GM23248 (cell line): Measurements from ENCODE around the gene ZNF749. TPM values are rescaled to one million over a fixed set of nuclear protein-coding genes. Genes with fewer than 3 reads are reported as not detected.

ENCODE experiments used
- DNase-seq: peaks from one replicate; pipeline ENCODE4 v3.0.0-alpha.2; 2015
- H2AFZ ChIP-seq: fragments of 200-600 bp; sonication (generic); 2 replicates; pipeline ENCODE4 v1.6.1; 2016; ENCODE audit warnings: antibody characterized with exemption
- H3F3A ChIP-seq: fragments of 200-600 bp; sonication (generic); 2 replicates; pipeline ENCODE4 v1.6.1; 2016; ENCODE audit warnings: mild to moderate bottlenecking, antibody characterized with exemption, mixed run types; ENCODE audit not compliant: insufficient read depth
- H3K27ac ChIP-seq: fragments of 200-600 bp; sonication (generic); 2 replicates; pipeline ENCODE4 v1.5.1; 2016; ENCODE audit warnings: mild to moderate bottlenecking
- H3K27me3 ChIP-seq: fragments of 200-600 bp; sonication (generic); replicated peaks from 2 replicates; pipeline ENCODE4 v1.6.1; 2016; ENCODE audit warnings: mild to moderate bottlenecking; ENCODE audit not compliant: insufficient read depth
- H3K36me3 ChIP-seq: fragments of 200-600 bp; sonication (generic); 2 replicates; pipeline ENCODE4 v1.6.1; 2016; ENCODE audit warnings: low read depth, mild to moderate bottlenecking
- H3K4me1 ChIP-seq: fragments of 200-600 bp; sonication (generic); 2 replicates; pipeline ENCODE4 v1.6.1; 2016; ENCODE audit warnings: mild to moderate bottlenecking; ENCODE audit not compliant: insufficient read depth
- H3K4me2 ChIP-seq: fragments of 200-600 bp; sonication (generic); one replicate; pipeline ENCODE4 v1.6.1; 2016; ENCODE audit warnings: mild to moderate bottlenecking; ENCODE audit not compliant: unreplicated experiment
- H3K4me3 ChIP-seq: fragments of 200-600 bp; sonication (generic); 2 replicates; pipeline ENCODE4 v1.5.1; 2016; ENCODE audit warnings: mild to moderate bottlenecking
- H3K79me2 ChIP-seq: fragments of 200-600 bp; sonication (generic); 2 replicates; pipeline ENCODE4 v1.6.1; 2016; ENCODE audit warnings: mild to moderate bottlenecking; ENCODE audit not compliant: insufficient read depth
- H3K9ac ChIP-seq: fragments of 200-600 bp; sonication (generic); 2 replicates; pipeline ENCODE4 v1.6.1; 2016; ENCODE audit warnings: mild to moderate bottlenecking
- H3K9me2 ChIP-seq: fragments of 200-600 bp; sonication (generic); 2 replicates; pipeline ENCODE4 v1.6.1; 2016; ENCODE audit warnings: mixed run types, mild to moderate bottlenecking, moderate library complexity; ENCODE audit not compliant: insufficient read depth
- H3K9me3 ChIP-seq: fragments of 200-600 bp; sonication (generic); one replicate; pipeline ENCODE4 v1.6.1; 2017; ENCODE audit warnings: low read depth
- H4K20me1 ChIP-seq: fragments of 200-600 bp; sonication (generic); 2 replicates; pipeline ENCODE4 v1.6.0; 2016; ENCODE audit not compliant: insufficient read depth
- EZH2 ChIP-seq: fragments of 200-600 bp; sonication (generic); IDR thresholded peaks from 2 replicates; pipeline ENCODE4 v1.6.1; 2018; ENCODE audit warnings: antibody characterized with exemption, mild to moderate bottlenecking; ENCODE audit not compliant: insufficient read depth, poor library complexity, severe bottlenecking
- EZH2phosphoT487 ChIP-seq: fragments of 200-600 bp; sonication (generic); IDR thresholded peaks from 2 replicates; pipeline ENCODE4 v1.6.1; 2018; ENCODE audit warnings: antibody characterized with exemption, moderate library complexity, mild to moderate bottlenecking, low read depth; ENCODE audit not compliant: insufficient read depth
- WGBS, 2 experiments: methylation state at CpG; one replicate each; pipeline ENCODE4 v1.1.6; 2015 to 2017; ENCODE audit warnings: low lambda C conversion rate in 2 of 2, low coverage in 1 of 2; ENCODE audit errors: missing lambda C conversion rate in 2 of 2; 5-methylcytosine and 5-hydroxymethylcytosine counted together
- in situ Hi-C: fragments of 300-500 bp; cut with MboI; formaldehyde crosslinking; loops from 2 replicates; pipeline ENCODE4 v1.15.0; 2020
- polyA plus RNA-seq: library from polyadenylated mRNA; unstranded; fragments of >200 nt; fragmentation: Nextera tagmentation; extraction: Ambion mirVana; gene quantifications from 2 replicates; pipeline ENCODE4 v1.2.1, GENCODE V29; 2016
- total RNA-seq: library from RNA; depleted of rRNA; stranded (reverse); fragments of >200 nt; shearing (Covaris generic); gene quantifications from 2 replicates; pipeline ENCODE4 v1.2.3, GENCODE V29; 2014

Gene ZNF749
- total and polyA plus RNA-seq, 2 experiments from 2014 or later: 3.6 to 15.8 TPM

GRCh38 chr19:57398868-57399267 lies 36.3 kb upstream of the ZNF749 start:
- Histone ChIP-seq H3K9ac (no peak overlapping the region), H3K4me1 (no peaks in the 10 kb centered on the region), H3K9me2 (no peaks in the 10 kb centered on the region), H3K27ac (no peak overlapping the region), H3K36me3 (peaks cover 9% of the 10 kb centered on the region; the same call in 1 of the 2 replicates), H3K27me3 (no peaks in the 10 kb centered on the region), H3F3A (no peaks in the 10 kb centered on the region), H3K9me3 (no peaks in the 10 kb centered on the region), H4K20me1 (no peaks in the 10 kb centered on the region), H3K4me3 (no peak overlapping the region), H3K79me2 (peaks cover 58% of the 10 kb centered on the region), H2AFZ (no peak overlapping the region), H3K4me2 (no peak overlapping the region)
- no peak for DNase-seq
- in situ Hi-C loops: no loop called here
- WGBS, 2 experiments: 94 to 96% methylated on average over 5 of the region's 5 CpGs
- no peak for TF ChIP-seq EZH2phosphoT487
- TF ChIP-seq EZH2: no peak

- no peaks in the 10 kb centered on the region for H3K9me2 ChIP-seq
- no peaks in the 10 kb centered on the region for H4K20me1 ChIP-seq
- no peaks in the 10 kb centered on the region for H3F3A ChIP-seq
- in situ Hi-C loops: no loop called here
- TF ChIP-seq EZH2: no peak
- TF ChIP-seq EZH2phosphoT487: no peak
- H3K4me3 ChIP-seq: no peak overlapping the region
- no peaks in the 10 kb centered on the region for H3K27me3 ChIP-seq
- peaks cover 14% of the 10 kb centered on the region; the same call in 1 of the 2 replicates for H3K79me2 ChIP-seq
- no peaks in the 10 kb centered on the region for H3K4me1 ChIP-seq
- no peak overlapping the region for H3K4me2 ChIP-seq
- no peaks in the 10 kb centered on the region for H3K9me3 ChIP-seq
- peaks cover 5% of the 10 kb centered on the region; the same call in 1 of the 2 replicates for H3K36me3 ChIP-seq
- H3K9ac ChIP-seq: no peak overlapping the region
- no peak for DNase-seq
- 97 to 98% methylated on average over 9 of the region's 9 CpGs for WGBS, 2 experiments
- no peak overlapping the region for H3K27ac ChIP-seq
- H2AFZ ChIP-seq: no peak overlapping the region
These were observed 31.2 kb upstream of the ZNF749 start for GRCh38 chr19:57403737-57404563.

DNA sequence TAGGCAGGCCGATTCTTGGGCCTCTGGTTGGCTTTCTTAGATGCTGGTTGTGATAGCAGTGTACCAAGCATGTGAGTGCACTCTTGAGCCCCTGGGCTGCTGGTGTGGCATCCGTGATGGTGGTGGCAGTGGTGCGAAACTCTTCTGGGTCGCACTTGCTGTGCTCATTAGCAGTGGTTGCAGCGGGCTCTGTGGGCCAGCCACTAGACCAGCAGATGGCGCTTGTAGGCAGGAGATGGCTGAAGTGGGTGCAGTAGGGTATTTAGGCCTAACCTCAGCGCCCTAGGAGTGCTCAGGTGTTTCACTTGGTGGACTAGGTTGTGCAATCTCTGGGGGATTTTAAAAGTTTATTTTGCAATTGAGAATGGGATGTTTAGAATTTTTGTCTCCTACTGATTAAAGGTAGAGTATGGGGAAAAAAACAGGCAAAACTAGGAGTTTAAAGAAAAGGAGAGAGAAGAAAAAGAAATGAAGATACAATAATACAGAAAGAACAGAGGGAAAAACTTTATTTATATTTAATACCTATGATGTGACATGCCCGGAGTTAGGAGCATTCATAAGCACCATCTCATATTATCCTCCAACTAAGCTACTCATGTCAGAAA lies 28.5 kb upstream of the ZNF749 start:
- Histone ChIP-seq H3K27me3 (no peaks in the 10 kb centered on the region), H3K9me3 (no peaks in the 10 kb centered on the region), H3K4me3 (no peak overlapping the region), H4K20me1 (no peaks in the 10 kb centered on the region), H3K4me1 (no peaks in the 10 kb centered on the region), H3K9me2 (no peaks in the 10 kb centered on the region), H3K27ac (no peak overlapping the region), H3K9ac (no peak overlapping the region), H3F3A (peaks cover 14% of the 10 kb centered on the region; the same call in 1 of the 2 replicates), H3K4me2 (no peak overlapping the region), H3K36me3 (no peaks in the 10 kb centered on the region), H3K79me2 (peaks cover 12% of the 10 kb centered on the region), H2AFZ (no peak overlapping the region)
- in situ Hi-C loops: no loop called here
- TF ChIP-seq EZH2phosphoT487 (no peak), EZH2 (no peak)
- DNase-seq: peak; percentile 80
- 14 to 19% methylated on average over 8 of the region's 8 CpGs for WGBS, 2 experiments

- Histone ChIP-seq H4K20me1 (no peaks in the 10 kb centered on the region), H3K4me2 (peak within 1 kb of the TSS; percentile 79), H2AFZ (peak within 1 kb of the TSS; percentile 90), H3K27me3 (no peaks in the 10 kb centered on the region), H3K9ac (peak within 1 kb of the TSS; percentile 87), H3K36me3 (no peaks in the 10 kb centered on the region), H3K4me1 (peaks cover 7% of the 10 kb centered on the region; the same call in 1 of the 2 replicates), H3K9me2 (no peaks in the 10 kb centered on the region), H3K27ac (peak within 1 kb of the TSS; percentile 14), H3K9me3 (no peaks in the 10 kb centered on the region), H3F3A (peaks cover 14% of the 10 kb centered on the region; the same call in 1 of the 2 replicates), H3K79me2 (peaks cover 57% of the 10 kb centered on the region), H3K4me3 (peak within 1 kb of the TSS; percentile 93)
- TF ChIP-seq EZH2 (no peak), EZH2phosphoT487 (no peak)
- peak; percentile 99 for DNase-seq
- in situ Hi-C loops: no loop called here
- 1% methylated on average over 55 of the region's 55 CpGs for WGBS, 2 experiments
These were observed 24.1 kb upstream of the ZNF749 start, which contains the start of gene ZNF17 for GRCh38 chr19:57410877-57411671. TSS of gene ZNF17 (plus strand) at chr19:57411161. CDS start at chr19:57413616, 2,455 bp downstream.
